ENCODE measurements around the gene KCNT1.

Gene KCNT1

DNA sequence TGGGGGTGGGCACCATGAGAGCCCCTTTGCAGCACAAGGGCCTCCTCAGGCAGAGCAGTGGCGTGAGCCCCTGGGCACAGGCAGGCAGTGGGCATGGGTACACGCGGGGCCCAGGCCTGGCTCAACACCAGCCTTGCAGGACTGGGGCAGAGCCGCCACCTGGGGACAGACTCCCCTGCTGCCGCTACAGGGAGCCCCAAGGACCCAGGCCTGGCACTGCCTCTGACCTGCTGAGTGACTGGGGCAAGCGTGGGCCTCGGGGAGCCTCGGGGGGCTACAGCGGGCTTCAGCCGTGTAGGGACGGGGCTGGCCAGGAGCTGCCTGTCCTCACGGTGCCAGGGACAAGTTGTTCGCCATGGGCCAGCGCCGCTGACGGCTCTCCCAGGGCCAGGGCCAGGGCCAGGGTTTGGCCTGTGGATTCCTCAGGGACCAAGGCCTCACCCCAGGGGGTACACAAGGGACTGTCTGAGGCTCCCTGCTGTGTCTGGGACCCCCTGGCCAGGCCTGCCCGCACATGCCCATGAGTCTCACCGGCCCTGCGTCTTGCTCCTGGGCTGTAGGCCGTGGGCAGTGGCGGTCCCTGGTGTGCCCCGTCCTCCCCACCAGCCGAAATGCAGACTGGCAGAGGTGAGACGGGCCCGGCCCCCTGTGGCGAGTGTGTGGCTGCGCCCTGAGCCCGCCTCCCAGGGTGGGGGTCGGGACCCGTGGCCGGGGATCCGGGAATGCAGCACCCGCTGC, 42.5 kb downstream of the KCNT1 start:
- DNase-seq (ENCODE audit: low read depth in 3 of 3, low spot score in 1 of 3), result no peak

DNA sequence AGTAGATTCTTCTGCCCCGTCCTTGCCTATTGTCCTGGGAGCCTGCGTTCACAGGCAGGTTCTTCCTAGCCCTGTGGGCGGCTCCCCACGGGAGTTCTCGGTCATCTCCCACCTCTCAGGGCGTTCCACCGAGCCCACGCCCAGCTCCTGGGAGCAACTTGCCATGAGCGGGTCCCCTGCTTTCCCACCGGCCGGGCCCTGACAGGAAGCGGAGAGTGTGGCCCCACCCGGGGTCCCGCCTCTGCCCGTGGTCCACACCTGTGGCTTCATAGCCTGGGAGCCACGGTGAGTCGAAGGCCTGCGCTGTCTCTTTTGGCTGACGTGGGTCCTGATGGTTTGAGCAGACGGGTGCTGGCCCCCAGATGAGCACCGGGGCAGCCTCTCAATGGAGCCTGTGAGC, 43.2 kb downstream of the KCNT1 start:
- DNase-seq (ENCODE audit: low read depth in 3 of 3, low spot score in 1 of 3), result no peak

DNA sequence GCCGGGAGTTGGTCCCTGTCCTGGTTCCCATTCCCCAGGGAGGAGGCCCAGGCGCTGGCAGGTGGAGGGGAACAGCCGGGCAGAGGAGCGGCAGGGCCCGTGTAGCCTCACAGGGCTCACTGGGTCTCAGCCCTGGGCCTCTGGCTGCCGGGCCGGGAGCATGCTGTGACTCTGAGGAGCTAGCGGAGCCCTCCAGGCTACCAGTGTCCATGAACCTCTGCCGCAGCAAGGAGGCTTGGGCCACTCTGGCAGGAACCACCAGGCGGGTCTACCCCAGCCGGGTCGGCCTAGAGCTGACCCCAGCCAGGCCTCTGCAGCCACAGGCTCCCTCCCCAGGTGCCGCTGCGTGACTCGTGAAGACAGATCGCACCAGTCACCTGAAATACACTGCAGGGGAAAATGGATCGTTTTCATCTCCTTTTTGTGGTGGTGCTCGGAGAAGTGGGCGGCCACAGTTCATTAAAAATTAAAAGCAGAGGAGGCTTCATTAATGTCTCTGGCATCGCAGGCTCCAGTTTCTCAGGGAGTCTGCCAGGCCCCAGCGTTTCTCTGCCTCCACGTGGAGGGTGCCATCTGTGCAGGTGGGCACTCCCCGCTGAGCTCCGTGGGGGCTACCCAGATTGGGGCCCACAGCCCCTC, 43.8 kb downstream of the KCNT1 start:
- no peak for DNase-seq (ENCODE audit: low read depth in 3 of 3, low spot score in 1 of 3)

DNA sequence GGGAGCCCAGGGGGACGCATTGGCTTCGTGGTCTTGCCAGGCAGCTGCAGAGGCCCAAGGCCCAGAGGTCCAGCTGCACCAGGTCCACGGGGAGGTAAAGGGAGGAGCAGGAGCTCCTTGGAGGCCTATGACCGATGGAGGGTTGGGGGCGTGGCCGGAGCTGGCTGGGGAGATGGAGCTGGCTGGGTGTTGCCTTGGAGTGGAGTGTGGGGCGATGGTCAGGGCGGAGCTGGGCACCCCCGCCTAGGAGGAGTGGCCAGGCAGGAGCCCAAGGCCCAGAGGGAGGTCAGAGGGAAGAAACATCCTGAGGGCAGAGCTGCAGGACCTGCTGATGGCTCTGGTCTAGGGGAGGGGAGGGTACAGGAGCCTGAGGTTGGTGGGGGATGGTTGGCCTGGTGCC, 44.6 kb downstream of the KCNT1 start:
- DNase-seq (ENCODE audit: low read depth in 3 of 3, low spot score in 1 of 3), result no peak

DNA sequence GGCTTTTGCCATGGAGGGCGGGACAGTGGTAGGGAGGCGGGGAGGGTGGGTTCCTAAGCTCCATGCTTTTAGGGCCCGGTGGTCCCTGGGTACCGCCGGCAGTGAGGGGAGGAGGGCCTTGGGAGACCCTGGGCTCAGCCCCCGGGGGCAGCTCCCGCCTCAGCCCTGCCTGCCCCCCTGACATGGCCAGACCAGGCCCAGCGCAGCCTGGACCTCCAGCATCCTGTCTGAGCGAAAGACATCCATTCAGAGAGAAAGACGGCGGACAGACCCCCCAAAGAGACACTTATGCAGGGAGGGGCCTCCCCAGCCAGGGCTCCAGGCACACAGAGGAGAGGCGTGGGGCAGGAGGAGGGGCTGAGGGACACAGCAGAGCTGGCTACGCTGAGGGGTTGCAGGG, 45.3 kb downstream of the KCNT1 start:
- no peak for DNase-seq (ENCODE audit: low read depth in 3 of 3, low spot score in 1 of 3)

DNA sequence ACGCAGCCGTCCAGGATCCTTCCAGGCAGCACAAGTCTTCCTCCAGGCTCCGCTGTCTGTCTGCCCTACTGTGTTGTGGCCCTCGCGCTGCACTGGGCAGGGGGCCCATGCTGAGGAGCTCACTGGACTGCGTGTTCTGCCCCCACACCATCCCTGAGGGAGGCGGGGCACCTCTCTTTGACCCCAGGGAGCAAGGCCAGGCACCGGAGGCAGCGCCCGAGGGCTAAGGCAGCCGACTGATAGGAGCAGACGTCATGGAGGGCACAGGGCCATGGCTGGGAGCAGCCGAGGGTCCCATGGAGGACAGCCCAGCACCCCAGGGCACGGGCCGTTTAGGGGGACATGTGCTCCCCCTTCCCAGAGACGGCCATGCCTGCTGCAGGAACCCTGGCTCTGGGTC, 46.7 kb downstream of the KCNT1 start:
- no peak for DNase-seq (ENCODE audit: low read depth in 3 of 3, low spot score in 1 of 3)

DNA sequence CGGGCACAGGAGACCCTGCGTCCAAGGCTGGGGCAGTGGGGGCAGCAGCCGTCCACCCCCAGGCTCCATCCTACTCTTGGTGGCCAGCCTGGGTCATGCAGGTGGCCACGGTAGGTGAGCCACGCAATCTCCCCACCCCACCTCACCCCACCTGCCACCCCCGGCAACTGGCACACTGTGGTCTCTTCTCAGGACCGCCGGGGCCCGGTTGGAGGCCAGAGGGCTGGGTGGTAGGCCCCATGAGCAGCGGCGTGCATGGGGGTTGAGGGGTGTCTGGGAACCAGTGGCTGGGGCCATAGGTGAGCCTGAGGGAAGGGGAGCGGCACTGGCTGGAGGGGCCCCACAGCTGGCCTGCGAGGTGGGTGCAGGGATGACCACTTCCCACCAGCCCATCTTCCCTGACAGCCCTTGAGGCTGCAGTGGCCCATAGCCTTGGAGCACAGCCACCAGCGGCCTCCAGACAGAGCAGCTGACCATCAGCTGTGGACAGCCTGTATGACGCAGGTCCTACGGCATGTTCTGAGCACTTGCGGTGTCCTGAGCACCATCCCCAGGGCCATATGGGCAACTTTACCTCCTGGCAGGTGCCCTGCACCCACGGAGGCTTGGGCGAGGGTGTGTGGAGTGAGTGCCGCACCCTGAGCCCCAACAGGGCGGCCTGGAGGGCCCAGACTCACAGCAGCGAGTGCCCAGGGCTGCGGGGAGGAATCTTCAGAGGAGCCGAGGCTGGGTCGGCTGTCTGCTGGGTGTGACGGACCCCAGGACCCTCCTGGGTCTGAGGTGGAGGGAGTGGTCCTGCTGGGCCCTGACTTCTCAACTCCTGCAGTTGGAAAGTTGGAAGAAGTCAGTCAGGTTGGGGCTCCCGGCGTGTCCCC, 47.4 kb downstream of the KCNT1 start:
- DNase-seq (ENCODE audit: low read depth in 3 of 3, low spot score in 1 of 3), result no peak

DNA sequence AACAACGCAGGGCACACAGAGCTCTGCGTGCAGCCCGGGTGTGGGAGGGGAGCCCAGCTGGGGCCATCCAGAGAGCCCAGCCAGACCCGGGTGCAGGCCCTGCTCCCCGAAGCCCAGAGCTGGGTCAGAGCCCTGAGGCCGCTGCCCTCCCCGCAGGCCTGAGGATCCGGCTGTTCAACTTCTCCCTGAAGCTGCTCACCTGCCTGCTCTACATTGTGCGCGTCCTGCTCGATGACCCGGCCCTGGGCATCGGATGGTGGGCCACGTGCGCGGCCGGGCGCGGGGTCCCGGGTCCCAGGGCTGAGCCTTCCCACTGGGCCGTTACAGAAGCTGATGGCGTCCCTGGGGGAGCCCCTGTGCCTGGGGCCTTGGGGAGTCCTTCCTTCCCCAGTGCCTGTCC, 48.8 kb downstream of the KCNT1 start:
- DNase-seq (ENCODE audit: low read depth in 3 of 3, low spot score in 1 of 3), result no peak

DNA sequence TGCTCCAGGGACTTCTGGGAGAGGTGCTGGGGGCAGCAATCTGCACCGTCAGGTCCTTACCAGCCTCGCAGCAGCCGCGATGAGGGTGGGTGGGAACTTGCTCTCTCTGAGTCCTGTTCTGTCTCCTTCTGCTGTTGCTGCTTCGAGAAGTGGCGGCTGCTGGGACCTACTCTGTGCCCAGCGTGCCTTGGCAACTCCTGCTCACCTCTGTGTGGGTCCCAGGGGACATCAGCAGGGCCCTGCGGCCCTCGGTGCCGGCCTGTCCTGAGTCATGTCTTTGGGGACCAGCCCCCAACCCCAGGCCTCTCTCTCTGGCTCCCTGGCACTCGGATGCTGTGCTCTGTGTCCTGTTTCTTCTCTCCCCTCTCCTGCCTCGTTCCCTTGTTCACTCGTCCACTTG, 49.5 kb downstream of the KCNT1 start:
- DNase-seq (ENCODE audit: low read depth in 3 of 3, low spot score in 1 of 3), result no peak

DNA sequence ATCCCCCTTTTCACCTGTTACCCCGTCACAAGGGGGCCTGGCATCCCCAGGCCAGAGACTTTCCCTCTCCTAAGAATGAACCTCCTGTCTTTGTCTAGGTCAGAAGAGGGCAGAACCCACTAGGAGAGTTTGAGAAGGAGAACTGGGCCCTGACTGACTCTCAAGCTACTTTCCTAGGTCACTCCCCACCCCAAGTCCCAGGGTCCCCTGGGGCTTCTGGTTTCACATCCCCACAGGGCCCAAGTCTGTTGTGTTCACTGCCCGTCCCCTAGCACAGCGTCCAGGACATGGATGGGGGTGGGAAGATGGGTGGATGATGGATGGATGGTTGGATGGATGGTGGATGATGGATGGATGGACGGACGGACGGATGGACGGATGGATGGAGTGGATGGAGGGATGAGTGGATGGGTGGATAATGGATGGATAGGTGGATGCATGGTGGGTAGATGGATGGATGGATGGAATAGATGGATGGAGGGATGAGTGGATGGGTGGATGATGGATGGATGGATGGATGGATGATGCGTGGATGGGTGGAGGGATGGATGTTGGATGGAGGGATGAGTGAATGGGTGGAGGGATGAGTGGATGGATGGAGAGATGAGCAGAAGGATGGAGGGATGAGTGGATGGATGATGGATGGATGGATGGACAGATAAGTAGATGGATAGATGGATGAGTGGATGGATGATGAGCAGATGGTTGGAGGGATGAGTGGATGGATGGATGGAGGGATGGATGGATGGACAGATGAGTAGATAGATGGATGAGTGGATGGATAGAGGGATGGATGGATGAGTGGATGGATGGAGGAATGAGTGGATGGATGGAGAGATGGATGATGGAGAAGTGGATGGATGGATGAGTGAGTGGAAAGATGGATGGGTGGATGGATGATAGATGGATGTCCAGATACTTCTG, 50.6 kb downstream of the KCNT1 start:
- no peak for DNase-seq (ENCODE audit: low read depth in 3 of 3, low spot score in 1 of 3)

DNA sequence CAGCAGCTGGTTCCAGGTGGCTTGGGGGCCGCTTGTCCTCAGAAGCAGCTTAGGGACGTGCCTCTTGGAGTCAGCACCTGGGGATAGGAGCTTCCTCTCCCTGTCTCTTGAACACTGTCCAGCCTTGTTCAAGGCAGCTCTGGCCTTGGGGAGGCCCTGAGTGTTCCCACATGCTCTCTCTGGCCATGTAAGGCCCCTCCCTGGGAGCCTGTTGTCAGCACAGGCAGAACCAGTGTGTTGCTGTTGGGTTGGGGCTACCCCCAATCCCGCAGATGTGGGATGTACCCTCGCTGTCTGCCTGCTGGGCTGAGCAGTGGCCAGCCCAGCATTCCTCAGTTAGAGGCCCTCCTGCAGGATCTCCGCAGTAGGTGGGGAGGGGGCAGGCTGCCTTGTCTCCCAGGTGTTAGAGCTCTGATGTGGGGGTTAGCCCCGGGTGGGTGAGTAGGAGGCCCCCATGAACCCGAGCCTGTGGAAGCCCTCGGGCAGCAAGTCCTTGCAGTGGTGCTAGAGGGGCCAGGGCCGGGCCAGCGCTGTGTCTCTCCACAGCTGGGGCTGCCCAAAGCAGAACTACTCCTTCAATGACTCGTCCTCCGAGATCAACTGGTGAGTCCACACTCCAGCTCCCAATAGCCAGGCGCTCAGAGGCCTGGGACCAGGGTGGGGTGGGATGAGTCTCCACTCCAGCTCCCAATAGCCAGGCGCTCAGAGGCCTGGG, 51.6 kb downstream of the KCNT1 start:
- no peak for DNase-seq (ENCODE audit: low read depth in 3 of 3, low spot score in 1 of 3)

DNA sequence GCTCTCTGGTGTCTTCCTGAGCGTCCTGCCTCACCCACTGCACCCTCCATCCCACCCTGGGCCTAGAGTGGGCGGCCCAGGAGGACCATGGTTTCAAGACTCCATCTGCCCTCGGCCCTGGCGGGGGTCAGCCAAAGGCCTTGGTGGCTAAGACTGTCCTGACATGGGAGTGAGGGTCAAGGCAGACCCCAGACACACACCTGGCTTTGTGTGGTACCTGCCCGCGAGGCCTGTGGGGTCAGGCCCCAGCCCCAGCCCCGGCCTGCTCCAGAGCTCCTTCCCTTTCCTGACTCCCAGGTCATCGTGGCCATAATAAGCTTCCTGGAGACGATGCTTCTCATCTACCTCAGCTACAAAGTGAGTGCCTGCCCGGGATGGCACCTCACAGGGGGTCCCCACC, 54.6 kb downstream of the KCNT1 start:
- DNase-seq (ENCODE audit: low read depth in 3 of 3, low spot score in 1 of 3), result no peak

DNA sequence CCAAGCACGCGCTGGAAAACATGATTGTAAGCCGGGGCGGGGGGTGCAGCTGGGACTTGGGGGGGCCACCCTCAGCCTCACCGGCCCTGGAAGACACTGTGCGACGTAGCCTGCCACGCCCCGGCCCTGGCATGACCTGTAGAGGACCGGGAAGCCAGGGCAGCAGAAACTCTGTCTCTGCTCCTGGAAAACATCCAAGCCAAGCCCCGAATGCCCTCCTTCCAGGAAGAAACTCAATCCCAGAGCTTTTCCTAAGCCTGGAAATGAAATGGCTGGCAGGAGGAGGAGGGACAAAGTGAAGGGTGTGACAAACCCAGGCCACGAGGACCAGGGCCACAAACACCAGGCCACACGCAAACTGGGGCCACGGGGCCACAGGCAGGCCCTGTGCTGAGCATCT, 55.4 kb downstream of the KCNT1 start:
- DNase-seq (ENCODE audit: low read depth in 3 of 3, low spot score in 1 of 3), result no peak

DNA sequence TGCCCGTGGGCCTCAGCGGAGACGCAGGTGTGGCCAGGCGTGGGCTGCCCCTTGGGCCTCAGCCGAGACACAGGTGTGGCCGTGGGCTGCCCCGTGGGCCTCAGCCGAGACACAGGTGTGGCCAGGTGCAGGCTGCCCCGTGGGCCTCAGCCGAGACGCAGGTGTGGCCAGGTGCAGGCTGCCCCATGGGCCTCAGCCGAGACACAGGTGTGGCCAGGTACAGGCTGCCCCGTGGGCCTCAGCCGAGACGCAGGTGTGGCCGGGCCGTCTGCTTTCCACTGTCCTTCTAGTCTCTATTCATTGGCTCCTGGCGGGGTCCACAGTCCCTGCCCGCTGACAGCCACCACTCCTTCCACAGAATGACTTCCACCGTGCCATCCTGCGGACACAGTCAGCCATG, 56.1 kb downstream of the KCNT1 start:
- no peak for DNase-seq (ENCODE audit: low read depth in 3 of 3, low spot score in 1 of 3)

DNA sequence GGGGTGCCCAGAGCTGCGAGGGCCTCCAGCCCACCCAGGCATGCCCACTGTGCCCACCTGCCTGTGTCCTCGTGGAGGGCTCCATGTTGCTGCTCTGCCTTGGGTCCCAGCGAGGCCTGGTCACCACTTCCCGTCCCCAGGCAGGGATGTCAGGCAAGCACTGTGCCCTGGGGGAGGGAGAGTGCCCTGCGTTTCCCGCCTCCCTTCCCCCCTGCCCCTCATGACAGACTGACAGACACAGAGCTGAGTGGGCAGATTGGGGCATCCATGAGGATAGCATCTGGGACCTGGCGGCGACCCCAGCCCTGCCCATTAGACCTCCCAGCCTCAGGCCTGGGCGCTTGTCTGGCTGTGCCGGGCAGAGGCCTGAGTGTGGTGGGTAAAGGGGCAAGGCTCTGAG, 56.9 kb downstream of the KCNT1 start:
- DNase-seq (ENCODE audit: low read depth in 3 of 3, low spot score in 1 of 3), result no peak

DNA sequence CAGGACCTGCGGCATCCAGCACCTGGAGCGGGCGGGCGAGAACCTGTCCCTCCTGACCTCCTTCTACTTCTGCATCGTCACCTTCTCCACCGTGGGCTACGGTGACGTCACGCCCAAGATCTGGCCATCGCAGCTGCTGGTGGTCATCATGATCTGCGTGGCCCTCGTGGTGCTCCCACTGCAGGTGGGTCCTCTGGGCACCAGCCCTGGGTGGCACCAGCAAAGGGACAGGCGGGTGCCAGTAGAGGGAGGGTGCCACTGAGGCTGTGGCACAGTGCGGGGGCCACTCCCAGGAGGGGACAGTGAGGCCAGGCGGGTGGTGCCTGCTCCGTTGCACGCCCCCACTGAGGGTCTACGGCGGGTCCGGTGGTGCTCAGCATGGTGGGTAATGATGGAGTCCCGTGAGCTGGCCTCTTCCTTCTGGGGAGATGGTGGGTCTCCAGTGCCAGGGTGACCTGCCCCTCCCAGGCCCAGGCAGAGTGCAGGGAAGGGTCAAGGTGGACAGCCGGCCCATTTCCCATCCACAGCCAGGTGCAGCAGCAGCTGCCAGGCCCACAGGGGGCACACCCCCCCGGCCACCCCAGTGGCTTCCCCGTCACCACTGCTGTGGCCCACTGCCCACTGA, 57.8 kb downstream of the KCNT1 start:
- DNase-seq (ENCODE audit: low read depth in 3 of 3, low spot score in 1 of 3), result no peak

DNA sequence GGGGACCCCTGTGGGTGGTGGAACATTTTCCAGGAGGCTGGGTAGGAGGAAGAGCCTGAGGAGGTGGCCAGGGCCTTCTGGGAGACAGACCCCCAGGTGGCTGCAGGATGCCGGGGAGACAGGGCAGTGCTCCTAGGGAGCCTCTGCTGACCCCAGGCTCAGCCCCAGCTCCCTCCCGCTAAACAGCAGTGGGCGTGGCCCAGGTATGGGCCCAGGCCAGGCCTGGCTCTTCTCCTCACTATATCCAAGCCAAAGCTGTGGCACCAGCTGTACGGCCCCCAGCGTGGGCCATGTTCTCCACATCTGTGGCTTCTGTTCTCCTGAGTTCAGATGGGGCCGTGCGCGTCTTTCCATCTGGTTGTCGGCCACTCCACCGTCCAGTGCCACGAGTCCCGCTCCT, 58.5 kb downstream of the KCNT1 start:
- no peak for DNase-seq (ENCODE audit: low read depth in 3 of 3, low spot score in 1 of 3)

DNA sequence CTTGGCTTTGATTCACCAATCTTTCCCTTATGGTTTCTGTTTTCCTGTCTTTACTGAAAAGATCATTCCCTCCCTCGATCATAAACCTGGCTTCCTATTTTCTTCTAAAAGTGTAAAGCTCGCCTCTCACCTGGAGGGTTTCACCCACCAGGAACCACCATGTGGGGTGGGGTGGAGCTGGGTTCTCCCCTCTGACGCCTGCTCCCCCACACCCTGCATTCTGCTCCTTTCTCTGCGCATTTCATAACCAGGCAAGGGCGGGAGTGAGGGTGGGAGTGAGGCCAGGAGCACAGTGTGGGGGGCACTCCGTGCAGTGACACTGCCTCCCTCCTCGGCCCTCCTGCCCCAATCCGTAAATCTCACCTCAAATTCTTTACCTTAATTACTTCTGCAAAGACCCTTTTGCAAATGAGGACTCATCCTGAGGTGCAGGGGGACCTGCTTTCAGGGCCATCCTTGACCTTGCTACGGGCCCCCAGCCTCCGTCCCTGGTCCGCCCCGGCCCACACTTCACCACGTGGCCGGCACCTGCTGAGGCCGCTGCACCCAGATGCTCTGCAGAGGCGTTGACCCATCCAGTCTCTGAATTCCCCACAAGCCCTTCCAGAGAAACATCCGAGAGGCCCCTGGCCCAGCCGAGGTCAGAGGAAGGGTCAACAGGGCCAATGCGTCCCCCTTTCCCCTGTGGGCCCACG, 59.3 kb downstream of the KCNT1 start:
- DNase-seq (ENCODE audit: low read depth in 3 of 3, low spot score in 1 of 3), result no peak

DNA sequence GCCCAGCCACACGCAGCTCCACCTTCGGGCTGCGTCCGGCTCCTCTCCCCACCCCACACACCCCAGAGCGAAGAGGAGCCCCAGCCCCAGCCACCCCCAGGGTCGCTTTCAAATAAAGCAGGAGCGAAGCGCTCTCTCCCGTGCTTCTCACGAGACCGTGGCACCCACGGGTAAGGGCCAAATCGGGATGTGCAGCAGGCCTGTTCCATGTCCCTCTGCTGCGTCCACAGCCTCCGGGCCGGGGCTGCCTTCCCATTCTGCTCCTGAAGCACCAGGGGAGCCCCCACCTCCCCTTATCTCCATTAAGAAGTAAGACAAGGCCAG, 59.8 kb downstream of the KCNT1 start:
- DNase-seq (ENCODE audit: low read depth in 3 of 3, low spot score in 1 of 3), result no peak

DNA sequence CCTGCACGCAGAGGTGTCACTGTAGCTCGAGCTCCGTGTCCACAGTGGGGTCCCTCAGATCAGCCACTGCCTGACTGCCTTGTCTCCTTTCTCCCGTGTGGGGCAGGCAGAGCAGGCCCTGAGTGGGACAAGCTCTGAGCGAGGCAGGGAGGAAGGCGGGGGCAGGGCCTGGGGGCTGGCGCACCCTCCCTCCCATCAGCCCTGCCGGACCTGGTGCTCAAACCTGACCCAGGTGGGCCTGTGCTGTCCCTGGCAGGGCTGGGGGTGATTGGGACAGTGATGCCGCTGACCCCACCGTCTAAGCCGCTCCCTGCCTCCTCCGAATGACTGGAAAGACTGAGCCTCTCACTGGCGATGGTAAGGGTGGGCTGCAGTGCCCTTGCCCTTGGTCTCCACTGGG, 60.9 kb downstream of the KCNT1 start:
- DNase-seq (ENCODE audit: low read depth in 3 of 3, low spot score in 1 of 3), result no peak

Data from stimulated activated CD4-positive, alpha-beta T cell treated with anti-CD3 and anti-CD28 coated beads, TNF-alpha, amount 100 ng/mL, for 1 hour (primary cell).